HK-2 (cell line): Measurements from ENCODE around the gene ZNF33B.
A peak's percentile ranks its signal among the peaks of the same experiment; 100 is the strongest.
"Not testable (repeated sequence)": the region's sequence is repeated elsewhere in the genome, so short reads cannot be mapped to it uniquely, and the experiment has no call there.

ENCODE experiments used
- DNase-seq: peaks from one replicate; pipeline ENCODE4 v3.0.0-alpha.2; 2018; ENCODE audit not compliant: unreplicated experiment

The ZNF33B gene

GRCh38 chr10:42615419-42615818 lies 23.0 kb downstream of the ZNF33B start:
- no peak for DNase-seq

GRCh38 chr10:42609872-42610271 lies 28.5 kb downstream of the ZNF33B start:
- DNase-seq: no peak

DNA sequence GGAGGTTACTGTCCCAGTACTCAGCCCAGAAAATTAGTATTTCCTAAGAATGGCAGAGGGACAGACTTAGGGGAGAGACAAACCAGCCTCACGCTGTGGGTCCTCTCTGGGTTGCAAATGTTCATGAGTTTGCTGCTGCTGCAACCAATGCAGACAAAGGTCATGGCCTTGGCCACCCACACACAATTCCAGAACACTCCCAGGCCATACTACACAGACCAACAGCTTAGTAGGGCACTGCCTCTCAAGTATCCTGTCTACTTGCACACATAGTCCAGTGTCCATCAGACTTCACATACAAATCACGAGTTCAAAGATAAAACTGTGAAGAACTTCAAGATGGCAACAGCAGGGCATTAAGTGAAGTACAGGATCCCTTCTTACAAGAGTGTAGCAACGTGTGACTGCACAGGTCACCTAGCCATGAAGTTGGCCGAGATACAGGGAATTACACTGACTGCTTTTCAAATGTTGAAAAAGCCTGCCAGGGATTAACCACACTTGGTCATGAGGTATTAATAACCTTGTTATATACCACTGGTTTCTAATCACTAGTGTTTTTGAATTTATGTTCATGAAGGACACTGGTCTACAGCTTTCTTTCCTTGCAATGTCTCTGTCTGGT lies 40.0 kb downstream of the ZNF33B start:
- no peak for DNase-seq

DNA sequence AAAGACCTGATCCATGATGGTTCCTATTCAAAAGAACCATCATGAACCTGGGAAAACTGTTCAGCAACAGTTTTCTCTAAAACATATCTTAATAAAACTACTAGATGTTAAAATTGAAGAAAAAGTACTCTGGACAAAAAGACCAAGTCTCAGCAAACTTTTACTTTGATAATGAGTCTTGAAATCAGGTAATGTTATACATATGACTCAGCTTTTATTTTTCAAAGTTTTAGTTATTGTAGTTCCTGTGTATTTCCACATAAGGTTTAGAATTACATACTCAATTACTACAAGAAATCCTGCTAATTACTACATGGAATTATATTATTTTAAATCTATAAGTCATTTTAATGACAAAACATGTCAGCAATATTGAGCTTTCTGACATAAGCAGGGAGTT lies 42.2 kb downstream of the ZNF33B start:
- DNase-seq: no peak

- no peak for DNase-seq
Measured at GRCh38 chr10:42594246-42594650, 44.1 kb downstream of the ZNF33B start.

- DNase-seq: no peak
Measured at GRCh38 chr10:42593284-42593683, 45.1 kb downstream of the ZNF33B start.

- DNase-seq: no peak
Measured at GRCh38 chr10:42583828-42584227, 54.5 kb downstream of the ZNF33B start.

DNA sequence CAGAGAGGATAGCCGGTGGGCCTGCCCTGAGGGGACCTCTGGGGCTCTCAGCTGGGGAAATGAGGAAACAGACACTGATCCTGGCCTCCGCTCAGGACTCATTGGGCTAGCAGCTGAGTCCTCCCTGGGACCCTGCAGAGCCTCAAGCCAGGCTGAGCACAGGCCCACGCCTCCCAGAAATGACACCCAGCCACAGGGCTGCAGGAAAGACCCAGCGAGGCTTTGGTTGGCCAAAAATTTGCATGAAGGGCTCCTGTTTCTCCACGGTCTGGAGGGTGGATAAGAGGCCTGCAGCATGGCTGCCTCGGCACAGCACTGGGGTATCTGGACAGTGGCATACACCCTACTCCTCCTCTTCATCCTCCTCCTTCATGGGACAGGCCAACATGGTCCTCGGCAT lies 60.4 kb downstream of the ZNF33B start:
- no peak for DNase-seq

DNA sequence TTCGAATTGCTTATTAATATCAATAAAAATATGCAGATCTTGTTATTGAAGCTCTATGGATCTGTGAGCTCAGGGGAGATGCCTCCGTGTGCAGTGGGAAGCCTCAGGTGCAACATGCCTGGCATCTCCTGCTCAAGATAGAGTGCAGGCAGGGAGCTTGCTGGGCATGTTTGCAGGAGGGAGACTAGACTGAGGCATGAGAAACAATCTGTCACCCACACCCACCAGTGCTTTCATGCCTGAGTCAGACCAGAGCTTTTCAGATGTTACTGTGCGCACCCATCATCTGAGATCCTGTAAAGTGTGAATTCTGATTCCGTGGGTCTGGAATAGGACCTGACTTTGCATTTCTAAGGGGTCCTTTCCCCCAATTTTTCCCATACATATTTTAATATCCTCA lies 62.0 kb downstream of the ZNF33B start:
- DNase-seq: no peak

- no peak for DNase-seq
Measured at GRCh38 chr10:42574336-42574735, 64.0 kb downstream of the ZNF33B start.

- DNase-seq: no peak
Measured at GRCh38 chr10:42556931-42557330, 81.4 kb downstream of the ZNF33B start.

GRCh38 chr10:42553576-42553975 lies 84.8 kb downstream of the ZNF33B start:
- DNase-seq: not testable (repeated sequence)

DNA sequence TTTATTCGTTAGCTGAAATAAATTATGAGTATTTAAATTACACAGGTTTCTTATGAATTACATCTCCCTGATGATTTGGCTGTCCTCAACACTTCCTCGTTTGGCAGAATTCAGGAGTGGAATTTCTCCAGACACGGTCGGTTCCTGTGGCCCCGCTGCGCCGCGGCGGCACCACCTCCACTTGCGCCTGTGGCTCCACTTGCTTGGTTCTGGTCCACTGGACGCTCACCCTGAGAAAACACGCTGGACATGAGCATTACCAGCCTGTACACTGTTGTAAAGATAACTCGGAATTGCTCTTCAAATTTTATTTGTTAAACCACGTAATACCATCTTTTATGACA lies 85.3 kb downstream of the ZNF33B start:
- no peak for DNase-seq

- DNase-seq: peak; percentile 99
Measured at GRCh38 chr10:42552188-42553063, 85.9 kb downstream of the ZNF33B start.

GRCh38 chr10:42551582-42552187 lies 86.7 kb downstream of the ZNF33B start:
- peak; percentile 7 for DNase-seq

- no peak for DNase-seq
Measured at GRCh38 chr10:42549851-42550250, 88.5 kb downstream of the ZNF33B start.

GRCh38 chr10:42548254-42548653 lies 90.1 kb downstream of the ZNF33B start:
- DNase-seq: no peak

GRCh38 chr10:42544945-42545344 lies 93.4 kb downstream of the ZNF33B start:
- no peak for DNase-seq

DNA sequence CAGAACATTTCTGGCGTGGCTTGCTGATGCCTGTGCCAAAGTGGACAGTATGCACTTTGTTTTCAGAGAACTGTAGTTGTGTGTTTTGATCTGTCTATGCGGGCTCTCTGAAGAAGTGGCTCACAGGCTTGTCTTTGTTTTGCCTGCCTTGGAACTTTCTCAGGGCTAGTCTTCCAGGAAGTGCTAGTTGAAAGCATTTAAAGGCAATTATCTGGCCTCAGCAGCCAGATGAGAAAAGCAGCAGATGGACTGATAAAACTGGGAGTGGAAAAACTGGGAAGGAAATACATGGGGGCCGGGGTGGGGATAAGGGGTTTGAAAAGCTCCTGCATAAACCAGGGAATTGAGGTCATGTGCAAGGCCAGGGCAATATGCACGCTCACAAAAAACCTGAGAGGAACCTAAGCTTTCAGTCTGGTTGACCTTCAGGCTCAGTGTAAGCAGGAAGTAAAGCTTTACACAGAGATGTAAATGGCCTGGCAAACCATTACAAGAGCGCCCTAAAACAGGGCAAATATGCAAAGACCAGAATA lies 94.5 kb downstream of the ZNF33B start:
- no peak for DNase-seq
